GM18909 (cell line): ENCODE results near the gene MEIS1.

ENCODE experiments used
- ATAC-seq: cut with Tn5 transposase; IDR thresholded peaks from one replicate; pipeline ENCODE4 v1.9.1; 2021; ENCODE audit warnings: mild to moderate bottlenecking; ENCODE audit not compliant: unreplicated experiment, poor library complexity

The MEIS1 gene

DNA sequence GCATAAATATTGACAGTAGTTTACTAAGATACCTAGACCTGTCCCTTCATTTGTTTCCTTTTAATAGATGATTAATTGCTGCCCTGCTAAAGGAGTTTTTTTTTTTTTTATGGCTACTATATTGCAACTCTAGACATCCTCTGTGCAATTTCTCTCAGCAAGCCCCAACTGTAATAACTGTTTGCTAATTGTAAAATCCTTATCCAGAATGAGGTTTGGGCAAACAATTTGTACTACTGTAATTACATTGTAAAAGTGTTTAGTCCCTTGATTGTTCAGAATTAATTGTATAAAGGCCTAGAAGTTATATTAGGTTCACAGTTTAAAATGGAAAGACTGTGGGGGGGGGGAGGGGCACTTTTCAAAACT, 3.7 kb upstream of the MEIS1 start:
- no peak for ATAC-seq

DNA sequence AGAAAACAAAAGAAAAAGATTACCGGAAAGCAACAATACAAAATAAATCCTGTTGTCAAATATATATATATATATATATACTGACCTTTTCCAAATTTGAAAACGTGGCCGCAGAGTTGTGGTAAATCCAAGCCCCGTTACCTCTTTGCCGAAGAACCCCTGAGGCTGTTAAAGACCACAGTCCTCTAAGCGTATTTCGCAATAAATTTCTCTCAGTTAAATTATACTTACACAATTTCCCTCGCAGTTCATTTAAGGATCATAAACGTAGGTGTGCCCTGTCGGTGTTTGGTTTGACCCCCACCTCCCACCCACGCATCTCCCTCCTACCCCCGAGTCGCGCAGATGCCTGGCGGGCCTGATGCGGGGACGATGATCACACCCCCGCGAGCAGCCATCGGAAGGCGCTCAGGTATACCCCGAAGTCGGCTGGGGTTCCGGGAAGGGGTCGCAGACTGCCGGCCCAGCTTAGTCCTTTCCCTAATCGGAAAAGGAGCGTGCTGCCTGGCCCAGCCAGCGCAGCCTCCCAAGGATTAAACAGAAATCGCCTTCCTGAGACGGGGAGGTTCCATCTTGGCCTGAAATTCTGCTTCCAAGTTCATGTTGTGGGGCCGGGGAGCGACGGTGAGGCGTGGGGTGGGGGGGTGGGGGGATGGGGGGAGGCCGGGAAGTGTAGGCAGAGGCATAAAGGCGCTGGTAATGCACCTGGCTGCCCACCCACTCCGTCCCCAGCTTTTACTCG, 2.9 kb upstream of the MEIS1 start:
- no peak for ATAC-seq

DNA sequence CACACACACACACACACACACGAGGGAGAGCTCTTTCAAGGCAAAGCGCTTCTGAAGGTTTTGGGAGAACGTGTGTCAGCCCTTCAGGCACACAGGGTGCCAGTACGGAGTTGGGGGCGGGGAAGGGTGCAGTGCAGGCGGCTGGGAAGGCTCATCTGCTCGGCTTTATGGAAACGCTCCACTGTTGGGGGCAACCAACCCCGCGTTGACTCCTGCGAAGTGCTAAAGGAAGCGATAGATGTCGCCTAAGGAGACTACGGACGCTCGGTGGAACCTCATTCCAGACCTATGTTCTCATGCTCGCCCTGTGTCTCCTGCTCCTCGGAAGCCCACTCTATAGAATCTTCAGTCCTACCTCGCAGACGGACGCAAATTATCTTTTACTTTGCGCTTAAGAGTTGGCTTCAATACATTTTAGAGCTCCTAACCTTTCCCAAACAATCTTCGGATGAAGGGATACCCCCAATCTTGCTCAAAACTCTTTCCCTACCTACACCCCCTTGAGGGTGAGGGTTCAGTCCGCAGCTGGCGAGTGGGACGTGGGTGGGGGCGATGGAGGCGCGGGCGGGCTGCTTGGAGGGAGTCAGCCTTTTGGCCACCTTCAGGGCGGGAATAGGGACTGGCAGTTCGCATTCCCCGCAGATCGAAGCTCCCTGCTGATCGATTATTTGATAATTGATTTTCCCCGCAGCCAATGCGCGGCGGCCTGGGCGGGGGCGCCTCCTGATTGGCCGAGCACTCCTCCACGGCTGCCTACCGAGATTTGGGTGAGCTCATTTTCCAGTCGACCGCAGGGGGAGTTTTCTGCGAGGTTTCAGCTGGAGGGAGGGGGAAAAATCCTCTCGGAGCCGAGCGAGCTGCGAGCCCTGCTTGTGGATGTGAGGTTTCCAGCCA, 1.9 kb upstream of the MEIS1 start:
- ATAC-seq = no peak

DNA sequence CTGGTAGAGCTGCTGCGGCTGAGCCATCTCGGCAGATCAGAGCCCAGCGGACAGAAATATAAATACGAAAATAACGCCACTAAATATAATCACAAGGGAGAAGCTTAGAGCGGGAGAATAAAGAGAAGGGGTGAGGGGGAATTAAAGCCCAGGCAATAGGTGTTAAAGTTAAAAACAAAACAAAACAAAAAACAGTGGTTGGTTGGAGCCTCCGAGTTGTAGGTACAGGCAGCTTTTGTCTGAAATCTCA, 1.3 kb upstream of the MEIS1 start:
- no peak for ATAC-seq

DNA sequence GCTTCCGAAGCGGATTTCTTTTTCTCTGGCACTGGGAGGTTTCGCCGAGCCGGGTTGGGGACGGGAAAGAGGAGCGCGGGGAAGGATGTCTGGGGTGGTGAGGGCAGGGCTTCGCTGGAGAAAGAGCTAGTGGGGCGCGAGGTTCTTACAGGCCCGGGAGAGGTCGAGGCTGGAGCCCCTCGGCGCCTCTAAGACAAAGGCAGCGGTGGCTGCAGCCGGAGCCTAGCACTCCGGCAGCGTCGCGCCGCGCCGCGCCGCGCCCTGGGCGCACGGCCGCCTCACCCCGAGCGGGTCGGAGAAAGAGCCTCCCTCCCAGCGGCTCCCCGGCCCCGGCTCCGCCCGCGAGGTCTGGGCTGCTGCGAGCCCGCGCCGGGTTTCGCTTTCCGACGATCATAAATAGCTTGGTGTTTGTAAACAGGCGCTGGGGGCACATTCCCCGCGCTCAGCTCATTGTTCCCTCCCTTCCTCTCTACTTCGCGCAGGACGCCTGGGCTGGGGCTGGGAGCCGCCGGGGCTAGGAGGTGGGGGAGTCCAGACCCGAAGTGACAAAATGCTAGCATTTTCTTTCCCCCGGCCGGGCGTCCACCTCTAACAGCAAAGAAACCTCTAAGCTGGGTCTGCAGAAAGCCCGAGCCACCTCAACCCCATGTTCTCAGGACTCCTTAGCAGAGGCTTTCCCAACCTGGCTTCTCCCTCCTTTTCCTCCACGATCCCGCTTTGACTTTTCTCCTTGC, 813 bp upstream of the MEIS1 start:
- peak; percentile 47 for ATAC-seq

DNA sequence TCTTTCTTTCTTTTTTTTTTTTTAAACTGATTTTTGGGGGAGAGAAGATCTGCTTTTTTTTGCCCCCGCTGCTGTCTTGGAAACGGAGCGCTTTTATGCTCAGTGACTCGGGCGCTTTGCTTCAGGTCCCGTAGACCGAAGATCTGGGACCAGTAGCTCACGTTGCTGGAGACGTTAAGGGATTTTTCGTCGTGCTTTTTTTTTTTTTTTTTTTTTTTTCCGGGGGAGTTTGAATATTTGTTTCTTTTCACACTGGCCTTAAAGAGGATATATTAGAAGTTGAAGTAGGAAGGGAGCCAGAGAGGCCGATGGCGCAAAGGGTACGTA, 587 bp downstream of the MEIS1 start:
- ATAC-seq = no peak

DNA sequence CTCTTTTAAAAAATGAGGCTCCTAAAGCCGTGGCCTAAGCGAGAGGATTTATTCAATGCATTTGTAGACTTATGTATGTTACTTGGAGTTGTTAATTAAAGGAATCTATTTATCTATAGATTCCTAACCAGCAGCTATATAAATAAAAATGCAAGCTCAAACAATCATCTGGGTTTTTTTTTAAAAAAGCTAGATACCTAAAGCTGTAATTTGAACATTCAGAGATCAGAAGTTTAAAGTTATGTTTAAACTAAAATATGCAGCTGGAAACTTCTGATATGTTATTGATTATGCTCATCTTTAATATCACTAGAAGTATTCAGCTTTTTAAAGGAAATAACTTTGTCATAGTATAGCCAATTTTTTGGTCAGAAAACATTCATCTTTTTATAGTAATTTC, 1.0 kb downstream of the MEIS1 start:
- no peak for ATAC-seq

DNA sequence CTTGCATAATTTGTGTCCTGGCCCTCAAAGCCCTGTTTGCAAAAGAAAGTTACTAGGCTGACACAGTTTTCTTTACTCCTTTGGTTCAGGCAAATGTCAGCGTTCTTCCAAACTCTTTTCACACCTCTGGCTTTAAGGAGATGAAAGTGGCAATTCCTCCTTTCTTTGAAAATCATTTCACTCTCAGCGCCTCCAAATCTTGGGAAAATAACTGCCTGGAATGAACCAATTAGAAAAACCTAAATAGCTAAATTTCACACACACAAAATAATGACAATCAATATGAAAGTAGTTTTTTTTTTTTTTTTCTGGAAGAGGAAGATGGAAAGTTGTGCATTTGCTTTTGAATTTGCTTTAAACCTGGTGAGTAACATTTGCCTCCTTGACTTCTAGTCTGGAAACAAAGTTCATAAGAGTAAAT, 1.7 kb downstream of the MEIS1 start:
- ATAC-seq = no peak

DNA sequence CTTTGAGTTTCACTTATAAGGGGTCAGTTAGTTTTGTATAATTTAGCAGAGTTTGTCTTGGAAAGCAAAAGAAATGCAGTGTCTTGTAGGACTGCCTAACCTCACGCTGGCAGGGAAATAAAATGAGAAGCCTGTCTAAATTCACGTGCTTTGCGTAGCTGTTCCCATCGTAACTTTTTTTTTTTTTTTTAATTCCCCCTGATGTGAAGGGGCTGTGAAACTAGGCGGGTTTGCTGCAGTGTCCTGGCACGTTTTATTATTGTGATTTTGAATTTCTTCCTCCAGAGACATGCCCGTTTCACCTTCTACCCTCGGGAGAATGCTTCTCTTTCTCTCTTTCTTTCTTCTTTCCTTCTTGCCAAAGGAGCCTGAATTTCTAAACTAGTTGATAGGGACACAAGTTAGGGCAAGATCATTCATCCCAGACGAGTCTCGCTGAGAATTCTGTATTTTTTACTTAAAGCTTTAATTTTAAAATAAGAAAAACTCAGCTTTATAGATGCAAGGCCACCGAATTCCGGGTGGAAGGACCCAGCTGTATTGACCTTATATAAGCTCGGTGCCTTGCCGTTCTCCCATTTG, 2.3 kb downstream of the MEIS1 start:
- ATAC-seq = no peak

DNA sequence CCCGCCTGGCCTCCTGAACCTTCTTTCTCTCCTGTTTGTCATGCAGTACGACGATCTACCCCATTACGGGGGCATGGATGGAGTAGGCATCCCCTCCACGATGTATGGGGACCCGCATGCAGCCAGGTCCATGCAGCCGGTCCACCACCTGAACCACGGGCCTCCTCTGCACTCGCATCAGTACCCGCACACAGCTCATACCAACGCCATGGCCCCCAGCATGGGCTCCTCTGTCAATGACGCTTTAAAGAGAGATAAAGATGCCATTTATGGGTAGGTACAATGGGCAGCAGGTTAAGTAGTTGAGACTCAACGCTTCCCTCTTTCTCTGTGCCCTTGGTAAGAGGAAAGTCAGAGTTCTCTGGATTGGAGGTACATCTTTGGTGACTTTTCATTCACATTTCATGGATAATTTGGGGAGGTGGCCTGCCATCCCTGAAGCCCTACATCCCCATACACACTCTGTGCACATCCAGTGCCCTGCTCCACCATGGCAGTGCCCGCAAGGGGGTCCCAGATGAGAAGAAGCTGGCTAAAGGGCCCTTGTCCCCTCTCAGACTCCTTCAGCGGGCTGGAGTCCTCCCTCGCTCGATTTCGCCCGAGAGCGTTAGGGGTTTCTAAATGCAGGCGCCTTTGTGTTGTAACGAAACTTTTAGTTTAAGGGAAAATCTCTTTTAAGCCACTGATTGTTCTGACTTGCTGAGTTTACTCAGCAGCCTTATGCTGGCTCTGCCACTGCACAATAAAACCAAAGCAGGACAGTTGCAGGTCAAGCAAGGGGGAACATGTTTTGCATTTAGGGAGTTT, 3.0 kb downstream of the MEIS1 start:
- no peak for ATAC-seq

DNA sequence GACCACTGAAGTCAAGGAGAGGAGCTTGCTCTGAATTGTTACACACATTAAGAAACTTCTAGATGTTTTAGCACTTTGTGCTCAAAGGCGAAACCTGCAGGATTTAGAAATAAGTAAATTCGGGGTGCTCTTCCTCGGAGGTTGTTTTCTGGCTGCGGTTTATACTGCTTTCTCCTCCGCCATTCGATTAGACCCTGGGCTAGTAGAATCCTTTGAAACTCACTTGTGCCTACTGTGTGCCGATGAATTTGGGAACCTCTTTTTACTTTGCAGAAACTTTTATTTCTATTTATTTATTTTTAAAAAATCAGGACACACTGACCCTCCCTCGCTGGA, 3.5 kb downstream of the MEIS1 start:
- no peak for ATAC-seq

DNA sequence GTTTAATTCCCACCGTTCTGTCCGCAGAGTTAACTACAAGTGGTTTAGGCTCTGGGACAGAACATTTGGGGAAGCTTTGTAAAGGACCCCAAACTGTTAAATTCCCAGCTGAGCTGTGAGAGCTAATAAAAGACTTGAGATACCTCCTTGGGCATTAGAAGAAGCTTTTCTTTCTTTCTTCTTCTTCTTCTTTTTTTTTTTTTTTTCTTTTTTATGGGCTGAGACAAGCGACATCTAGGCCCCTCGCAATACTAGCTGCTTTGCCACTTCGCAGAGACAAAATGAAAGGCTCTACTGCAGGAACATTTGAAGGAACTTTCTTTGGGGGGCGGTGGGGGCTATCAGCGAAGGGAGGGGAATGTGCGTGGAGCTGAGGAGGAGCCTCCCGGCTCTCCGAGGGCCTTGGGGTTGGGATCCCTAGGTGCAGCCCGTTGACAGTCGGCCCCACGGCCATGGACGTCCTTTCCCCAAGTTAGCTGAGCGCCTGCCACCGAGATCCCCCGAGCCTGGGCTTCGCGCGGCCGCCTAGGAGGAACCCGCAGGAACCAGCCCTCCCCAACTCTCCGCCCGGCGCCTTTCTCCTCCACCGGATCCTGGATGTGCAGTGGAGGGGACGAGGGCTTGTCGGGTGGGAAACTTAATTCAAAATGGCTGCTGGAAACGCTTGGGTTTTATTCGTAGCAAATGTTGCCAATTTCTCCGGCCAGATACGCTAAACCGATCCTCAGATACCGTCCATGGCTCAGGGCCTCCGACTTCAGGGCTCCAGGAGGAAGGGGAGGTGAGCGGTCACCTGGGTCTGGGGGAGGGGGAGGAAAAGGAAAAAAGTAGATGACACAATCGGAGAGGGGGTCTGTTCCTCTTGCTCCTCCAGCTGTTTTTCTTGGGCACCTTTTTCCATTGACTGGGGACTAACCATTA, 4.2 kb downstream of the MEIS1 start:
- ATAC-seq = no peak

DNA sequence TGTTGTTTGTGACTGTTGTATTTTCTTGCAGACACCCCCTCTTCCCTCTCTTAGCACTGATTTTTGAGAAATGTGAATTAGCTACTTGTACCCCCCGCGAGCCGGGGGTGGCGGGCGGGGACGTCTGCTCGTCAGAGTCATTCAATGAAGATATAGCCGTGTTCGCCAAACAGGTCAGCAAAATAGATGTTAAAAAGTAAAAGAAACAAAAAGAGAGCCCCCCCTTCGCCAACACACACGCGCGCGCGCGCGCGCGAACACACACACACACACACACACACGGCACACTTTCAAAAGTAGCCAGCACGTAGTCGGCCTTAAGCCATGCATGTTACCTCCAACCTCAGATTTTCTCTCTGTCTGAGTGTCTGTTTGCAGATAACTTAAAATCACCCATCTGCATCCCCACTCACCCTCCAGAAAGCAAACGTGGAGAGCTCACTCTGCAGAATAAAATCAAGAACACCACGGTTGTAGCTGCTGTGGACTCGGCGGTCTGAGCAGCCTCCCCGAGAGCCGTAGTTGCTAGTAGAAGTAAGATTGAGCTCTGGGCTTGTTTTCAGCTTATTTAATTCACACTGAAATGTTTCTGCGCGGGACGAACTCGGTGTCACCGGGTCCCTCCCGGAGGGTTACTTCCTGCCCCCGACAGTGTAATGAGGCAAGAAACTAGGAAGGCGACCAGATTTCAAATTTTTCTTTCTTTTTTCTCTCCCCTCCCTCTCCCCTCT, 5.1 kb downstream of the MEIS1 start:
- no peak for ATAC-seq

DNA sequence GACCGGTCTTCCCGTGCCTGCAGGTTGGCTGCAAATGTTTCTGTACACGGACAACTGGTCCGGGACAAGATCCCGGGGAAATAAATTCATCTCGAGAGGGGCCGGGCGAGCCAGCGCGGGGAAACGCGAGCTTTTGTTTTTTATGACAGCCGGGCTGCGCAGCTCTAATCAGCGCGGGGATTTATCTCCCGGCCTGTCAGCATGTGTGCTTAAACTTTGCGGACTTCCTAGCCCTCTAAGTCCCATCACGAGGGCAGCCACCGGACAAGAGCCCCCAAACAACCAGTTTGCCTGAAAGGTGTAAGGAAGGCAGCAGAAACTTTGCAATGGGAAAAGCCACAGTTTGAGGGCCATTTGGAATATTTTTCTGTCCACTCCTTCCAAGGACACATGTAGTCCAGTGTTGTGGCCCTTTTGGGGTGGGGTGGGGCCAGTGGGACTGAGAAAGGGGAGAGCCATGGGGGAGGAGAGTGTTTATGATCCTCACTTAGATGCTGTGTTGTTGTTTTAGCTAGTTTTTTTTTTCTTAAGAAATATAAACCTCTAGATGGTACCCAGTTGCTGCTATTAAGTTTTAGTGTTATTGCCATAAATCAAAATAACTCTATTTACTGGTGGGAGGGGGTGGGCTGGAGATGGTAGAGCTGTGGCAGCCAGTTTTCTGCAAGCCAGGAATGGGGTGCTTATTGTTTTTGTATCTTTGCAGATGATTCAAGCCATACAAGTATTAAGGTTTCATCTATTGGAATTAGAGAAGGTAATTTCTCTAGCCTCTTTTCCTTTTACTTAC, 6.0 kb downstream of the MEIS1 start:
- ATAC-seq = no peak

DNA sequence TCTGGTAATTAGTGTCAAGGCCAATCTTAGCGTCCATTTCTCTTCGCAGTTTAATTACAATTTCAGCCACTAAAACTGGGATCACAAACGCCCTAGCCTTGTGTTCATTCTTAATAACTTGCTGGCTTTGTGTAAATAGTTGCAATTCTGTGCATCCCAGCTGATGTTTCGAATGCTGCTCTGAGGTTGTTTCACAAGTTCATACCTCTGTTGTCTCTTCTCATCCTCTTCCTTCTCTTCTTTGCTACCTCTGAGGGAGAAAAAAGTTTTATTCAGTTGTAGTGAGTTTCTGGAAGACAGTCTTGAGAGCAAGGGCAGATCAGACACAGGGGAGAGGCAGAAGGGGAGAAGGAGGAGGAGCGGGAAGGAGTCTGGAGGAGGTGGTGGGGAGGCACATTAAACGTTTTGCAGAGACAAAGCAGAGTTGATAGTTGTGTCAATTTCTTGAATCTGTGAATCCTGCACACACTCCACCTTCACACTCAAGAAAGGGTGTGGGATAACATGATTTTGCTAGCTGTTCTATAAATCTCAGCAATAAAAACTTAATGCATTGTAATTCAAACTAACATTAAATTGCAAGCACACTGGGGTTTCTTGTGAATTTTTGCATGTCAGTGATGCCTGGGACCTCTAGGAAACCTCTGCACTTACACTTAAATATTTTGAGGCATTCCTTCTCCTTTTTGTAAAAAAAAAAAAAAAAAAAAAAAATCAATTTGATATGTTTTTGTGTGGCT, 6.8 kb downstream of the MEIS1 start:
- no peak for ATAC-seq

DNA sequence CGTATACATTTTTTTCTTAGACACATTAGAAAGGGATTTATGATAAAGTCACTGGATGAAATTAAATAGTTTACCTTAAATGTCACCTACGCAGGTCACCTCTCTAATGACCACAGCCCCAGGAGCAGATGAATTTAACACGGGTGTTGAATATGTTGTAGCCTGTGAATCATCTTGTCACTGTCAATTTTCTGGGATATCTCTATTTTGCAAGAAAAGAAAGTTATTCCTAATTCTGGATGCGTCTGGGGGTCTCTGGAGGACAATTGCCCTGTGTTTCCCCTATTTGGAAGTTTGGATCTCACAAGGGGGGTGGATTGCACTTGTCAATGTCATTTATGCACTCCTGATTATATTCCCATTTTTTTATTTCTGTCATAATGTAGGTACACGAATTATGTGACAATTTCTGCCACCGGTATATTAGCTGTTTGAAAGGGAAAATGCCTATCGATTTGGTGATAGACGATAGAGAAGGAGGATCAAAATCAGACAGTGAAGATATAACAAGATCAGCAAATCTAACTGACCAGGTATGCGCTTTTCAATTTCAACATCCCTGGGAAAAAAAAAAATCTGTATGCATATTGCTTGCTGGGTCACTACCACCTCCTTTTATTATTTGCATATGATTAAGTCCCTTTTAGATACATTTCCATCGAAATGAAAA, 7.7 kb downstream of the MEIS1 start:
- ATAC-seq = no peak
